GM12872 (cell line): Measurements from ENCODE around the gene FUCA1.

Source experiments
- CTCF ChIP-seq: IDR thresholded peaks from 3 replicates; pipeline ENCODE4 v1.5.1; 2011; ENCODE audit warnings: low read depth, mild to moderate bottlenecking, low read length, moderate library complexity; ENCODE audit not compliant: insufficient read depth

Gene FUCA1

GRCh38 chr1:23868557-23869016 is 497 bp upstream of the FUCA1 start:
- TF ChIP-seq CTCF = no peak

GRCh38 chr1:23867542-23867894 is 572 bp downstream of the FUCA1 start:
- no peak for TF ChIP-seq CTCF

- no peak for TF ChIP-seq CTCF
Measured at GRCh38 chr1:23865543-23865930, 2.6 kb downstream of the FUCA1 start.

GRCh38 chr1:23864801-23865542 is 3.1 kb downstream of the FUCA1 start:
- TF ChIP-seq CTCF = no peak

GRCh38 chr1:23862640-23863039 is 5.5 kb downstream of the FUCA1 start:
- no peak for TF ChIP-seq CTCF

- TF ChIP-seq CTCF = peak; percentile 55
Measured at GRCh38 chr1:23854568-23854967, 13.5 kb downstream of the FUCA1 start.

- no peak for TF ChIP-seq CTCF
Measured at GRCh38 chr1:23848673-23849616, 19.1 kb downstream of the FUCA1 start.
